Measurements from ENCODE around the gene OBSCN.

DNA sequence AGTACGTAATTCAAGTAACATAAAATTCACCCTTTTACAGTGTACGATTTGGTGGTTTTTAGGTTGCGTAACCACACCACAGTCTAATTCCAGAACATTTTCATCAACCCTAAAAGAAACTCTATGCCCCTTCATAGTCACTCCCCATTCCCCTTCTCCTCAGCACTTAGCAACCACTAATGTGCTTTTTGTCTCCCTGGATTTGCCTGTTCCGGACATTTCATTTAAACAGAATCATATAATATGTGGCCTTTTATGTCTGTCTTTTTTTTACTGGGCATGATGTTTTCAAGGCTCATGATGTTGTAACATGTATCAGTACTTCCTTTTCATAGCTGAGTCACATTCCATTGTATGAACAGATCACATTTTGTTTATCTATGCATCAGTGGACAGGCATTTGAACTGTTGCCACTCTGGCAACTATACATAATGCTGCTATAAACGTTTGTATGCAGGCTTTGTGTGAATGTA lies 20.8 kb downstream of the OBSCN start:
- TF ChIP-seq, protein P1, sequence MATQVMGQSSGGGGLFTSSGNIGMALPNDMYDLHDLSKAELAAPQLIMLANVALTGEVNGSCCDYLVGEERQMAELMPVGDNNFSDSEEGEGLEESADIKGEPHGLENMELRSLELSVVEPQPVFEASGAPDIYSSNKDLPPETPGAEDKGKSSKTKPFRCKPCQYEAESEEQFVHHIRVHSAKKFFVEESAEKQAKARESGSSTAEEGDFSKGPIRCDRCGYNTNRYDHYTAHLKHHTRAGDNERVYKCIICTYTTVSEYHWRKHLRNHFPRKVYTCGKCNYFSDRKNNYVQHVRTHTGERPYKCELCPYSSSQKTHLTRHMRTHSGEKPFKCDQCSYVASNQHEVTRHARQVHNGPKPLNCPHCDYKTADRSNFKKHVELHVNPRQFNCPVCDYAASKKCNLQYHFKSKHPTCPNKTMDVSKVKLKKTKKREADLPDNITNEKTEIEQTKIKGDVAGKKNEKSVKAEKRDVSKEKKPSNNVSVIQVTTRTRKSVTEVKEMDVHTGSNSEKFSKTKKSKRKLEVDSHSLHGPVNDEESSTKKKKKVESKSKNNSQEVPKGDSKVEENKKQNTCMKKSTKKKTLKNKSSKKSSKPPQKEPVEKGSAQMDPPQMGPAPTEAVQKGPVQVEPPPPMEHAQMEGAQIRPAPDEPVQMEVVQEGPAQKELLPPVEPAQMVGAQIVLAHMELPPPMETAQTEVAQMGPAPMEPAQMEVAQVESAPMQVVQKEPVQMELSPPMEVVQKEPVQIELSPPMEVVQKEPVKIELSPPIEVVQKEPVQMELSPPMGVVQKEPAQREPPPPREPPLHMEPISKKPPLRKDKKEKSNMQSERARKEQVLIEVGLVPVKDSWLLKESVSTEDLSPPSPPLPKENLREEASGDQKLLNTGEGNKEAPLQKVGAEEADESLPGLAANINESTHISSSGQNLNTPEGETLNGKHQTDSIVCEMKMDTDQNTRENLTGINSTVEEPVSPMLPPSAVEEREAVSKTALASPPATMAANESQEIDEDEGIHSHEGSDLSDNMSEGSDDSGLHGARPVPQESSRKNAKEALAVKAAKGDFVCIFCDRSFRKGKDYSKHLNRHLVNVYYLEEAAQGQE (IDR thresholded peaks at IDR 0.05; ENCODE audit: insufficient read depth in 1 of 2, low read depth in 2 of 2, low read length in 2 of 2): no peak
- no peak for TF ChIP-seq SIN3A (IDR thresholded peaks at IDR 0.05; ENCODE audit: borderline replicate concordance, insufficient read depth, low read length)
